WTC11 (cell line): ENCODE results near the gene TFEB.

ENCODE experiments used
- CREB1 ChIP-seq: sonication (generic); formaldehyde crosslinking; IDR thresholded peaks from 2 replicates; pipeline ENCODE4 v1.8.0; 2023; ENCODE audit warnings: mild to moderate bottlenecking, missing genetic modification reagents
- ZBTB21 ChIP-seq: sonication (generic); formaldehyde crosslinking; IDR thresholded peaks from 2 replicates; pipeline ENCODE4 v1.8.1; 2023; ENCODE audit warnings: mild to moderate bottlenecking, missing genetic modification reagents, borderline replicate concordance
- TF ChIP-seq, protein P1 (sequence below): fragments of 200-600 bp; IDR thresholded peaks from 2 replicates; pipeline ENCODE4 v1.8.0; 2022; ENCODE audit warnings: antibody characterized with exemption
- TF ChIP-seq, protein P2 (sequence below): sonication (generic); formaldehyde crosslinking; IDR thresholded peaks from 2 replicates; pipeline ENCODE4 v1.8.1; 2023; ENCODE audit warnings: mild to moderate bottlenecking, missing genetic modification reagents, borderline replicate concordance
- TF ChIP-seq, protein P3 (sequence below): sonication (generic); formaldehyde crosslinking; IDR thresholded peaks from 2 replicates; pipeline ENCODE4 v1.8.0; 2023; ENCODE audit warnings: missing genetic modification reagents, mild to moderate bottlenecking, borderline replicate concordance
- TF ChIP-seq, protein P4 (sequence below): sonication (generic); formaldehyde crosslinking; IDR thresholded peaks from 2 replicates; pipeline ENCODE4 v1.8.0; 2022; ENCODE audit warnings: mild to moderate bottlenecking, missing genetic modification reagents
- TF ChIP-seq, protein P5 (sequence below): fragments of 250-450 bp; sonication (Bioruptor Pico); IDR thresholded peaks from 2 replicates; pipeline ENCODE4 v2.1.2; 2022; ENCODE audit warnings: mild to moderate bottlenecking, moderate library complexity
- TF ChIP-seq, protein P6 (sequence below): sonication (generic); formaldehyde crosslinking; IDR thresholded peaks from 2 replicates; pipeline ENCODE4 v1.8.0; 2022; ENCODE audit warnings: mild to moderate bottlenecking, missing genetic modification reagents

DNA sequence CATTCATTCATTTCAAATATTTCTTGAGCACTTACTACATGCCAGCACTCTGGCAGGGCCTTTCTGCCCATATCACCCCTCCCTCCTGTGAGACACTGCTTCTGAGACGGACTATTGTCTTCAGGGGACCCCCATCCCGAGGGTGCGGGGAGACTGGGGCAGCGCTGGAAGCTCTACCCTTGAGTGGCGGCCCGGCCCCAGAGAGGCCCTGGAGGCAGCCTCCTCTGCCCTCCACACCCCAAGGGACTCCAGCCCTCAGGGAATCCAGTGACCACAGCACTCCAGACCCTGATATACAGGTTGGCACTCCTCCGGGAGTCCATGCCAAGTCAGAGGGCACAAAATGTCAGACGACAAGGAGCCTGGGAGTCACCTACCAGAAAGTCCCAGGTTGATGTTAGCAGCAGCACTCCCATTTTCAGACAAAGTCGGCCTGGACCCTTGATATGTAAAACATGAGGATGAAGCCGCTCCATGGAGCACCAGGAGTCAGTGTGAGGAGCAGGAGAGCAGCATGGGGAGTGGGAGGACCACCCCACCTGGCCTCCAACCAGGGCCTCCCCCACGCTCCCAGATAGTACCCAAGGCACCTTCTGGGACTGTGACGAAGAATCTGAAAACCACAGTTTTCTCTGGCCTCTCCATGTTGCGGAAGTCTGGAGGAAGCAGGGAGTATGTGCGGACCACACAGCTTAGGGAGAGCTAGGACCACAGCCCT lies 20.7 kb downstream of the TFEB start:
- TF ChIP-seq, protein P1, sequence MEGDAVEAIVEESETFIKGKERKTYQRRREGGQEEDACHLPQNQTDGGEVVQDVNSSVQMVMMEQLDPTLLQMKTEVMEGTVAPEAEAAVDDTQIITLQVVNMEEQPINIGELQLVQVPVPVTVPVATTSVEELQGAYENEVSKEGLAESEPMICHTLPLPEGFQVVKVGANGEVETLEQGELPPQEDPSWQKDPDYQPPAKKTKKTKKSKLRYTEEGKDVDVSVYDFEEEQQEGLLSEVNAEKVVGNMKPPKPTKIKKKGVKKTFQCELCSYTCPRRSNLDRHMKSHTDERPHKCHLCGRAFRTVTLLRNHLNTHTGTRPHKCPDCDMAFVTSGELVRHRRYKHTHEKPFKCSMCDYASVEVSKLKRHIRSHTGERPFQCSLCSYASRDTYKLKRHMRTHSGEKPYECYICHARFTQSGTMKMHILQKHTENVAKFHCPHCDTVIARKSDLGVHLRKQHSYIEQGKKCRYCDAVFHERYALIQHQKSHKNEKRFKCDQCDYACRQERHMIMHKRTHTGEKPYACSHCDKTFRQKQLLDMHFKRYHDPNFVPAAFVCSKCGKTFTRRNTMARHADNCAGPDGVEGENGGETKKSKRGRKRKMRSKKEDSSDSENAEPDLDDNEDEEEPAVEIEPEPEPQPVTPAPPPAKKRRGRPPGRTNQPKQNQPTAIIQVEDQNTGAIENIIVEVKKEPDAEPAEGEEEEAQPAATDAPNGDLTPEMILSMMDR: no peak
- TF ChIP-seq, protein P2, sequence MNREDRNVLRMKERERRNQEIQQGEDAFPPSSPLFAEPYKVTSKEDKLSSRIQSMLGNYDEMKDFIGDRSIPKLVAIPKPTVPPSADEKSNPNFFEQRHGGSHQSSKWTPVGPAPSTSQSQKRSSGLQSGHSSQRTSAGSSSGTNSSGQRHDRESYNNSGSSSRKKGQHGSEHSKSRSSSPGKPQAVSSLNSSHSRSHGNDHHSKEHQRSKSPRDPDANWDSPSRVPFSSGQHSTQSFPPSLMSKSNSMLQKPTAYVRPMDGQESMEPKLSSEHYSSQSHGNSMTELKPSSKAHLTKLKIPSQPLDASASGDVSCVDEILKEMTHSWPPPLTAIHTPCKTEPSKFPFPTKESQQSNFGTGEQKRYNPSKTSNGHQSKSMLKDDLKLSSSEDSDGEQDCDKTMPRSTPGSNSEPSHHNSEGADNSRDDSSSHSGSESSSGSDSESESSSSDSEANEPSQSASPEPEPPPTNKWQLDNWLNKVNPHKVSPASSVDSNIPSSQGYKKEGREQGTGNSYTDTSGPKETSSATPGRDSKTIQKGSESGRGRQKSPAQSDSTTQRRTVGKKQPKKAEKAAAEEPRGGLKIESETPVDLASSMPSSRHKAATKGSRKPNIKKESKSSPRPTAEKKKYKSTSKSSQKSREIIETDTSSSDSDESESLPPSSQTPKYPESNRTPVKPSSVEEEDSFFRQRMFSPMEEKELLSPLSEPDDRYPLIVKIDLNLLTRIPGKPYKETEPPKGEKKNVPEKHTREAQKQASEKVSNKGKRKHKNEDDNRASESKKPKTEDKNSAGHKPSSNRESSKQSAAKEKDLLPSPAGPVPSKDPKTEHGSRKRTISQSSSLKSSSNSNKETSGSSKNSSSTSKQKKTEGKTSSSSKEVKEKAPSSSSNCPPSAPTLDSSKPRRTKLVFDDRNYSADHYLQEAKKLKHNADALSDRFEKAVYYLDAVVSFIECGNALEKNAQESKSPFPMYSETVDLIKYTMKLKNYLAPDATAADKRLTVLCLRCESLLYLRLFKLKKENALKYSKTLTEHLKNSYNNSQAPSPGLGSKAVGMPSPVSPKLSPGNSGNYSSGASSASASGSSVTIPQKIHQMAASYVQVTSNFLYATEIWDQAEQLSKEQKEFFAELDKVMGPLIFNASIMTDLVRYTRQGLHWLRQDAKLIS: no peak
- TF ChIP-seq, protein P3, sequence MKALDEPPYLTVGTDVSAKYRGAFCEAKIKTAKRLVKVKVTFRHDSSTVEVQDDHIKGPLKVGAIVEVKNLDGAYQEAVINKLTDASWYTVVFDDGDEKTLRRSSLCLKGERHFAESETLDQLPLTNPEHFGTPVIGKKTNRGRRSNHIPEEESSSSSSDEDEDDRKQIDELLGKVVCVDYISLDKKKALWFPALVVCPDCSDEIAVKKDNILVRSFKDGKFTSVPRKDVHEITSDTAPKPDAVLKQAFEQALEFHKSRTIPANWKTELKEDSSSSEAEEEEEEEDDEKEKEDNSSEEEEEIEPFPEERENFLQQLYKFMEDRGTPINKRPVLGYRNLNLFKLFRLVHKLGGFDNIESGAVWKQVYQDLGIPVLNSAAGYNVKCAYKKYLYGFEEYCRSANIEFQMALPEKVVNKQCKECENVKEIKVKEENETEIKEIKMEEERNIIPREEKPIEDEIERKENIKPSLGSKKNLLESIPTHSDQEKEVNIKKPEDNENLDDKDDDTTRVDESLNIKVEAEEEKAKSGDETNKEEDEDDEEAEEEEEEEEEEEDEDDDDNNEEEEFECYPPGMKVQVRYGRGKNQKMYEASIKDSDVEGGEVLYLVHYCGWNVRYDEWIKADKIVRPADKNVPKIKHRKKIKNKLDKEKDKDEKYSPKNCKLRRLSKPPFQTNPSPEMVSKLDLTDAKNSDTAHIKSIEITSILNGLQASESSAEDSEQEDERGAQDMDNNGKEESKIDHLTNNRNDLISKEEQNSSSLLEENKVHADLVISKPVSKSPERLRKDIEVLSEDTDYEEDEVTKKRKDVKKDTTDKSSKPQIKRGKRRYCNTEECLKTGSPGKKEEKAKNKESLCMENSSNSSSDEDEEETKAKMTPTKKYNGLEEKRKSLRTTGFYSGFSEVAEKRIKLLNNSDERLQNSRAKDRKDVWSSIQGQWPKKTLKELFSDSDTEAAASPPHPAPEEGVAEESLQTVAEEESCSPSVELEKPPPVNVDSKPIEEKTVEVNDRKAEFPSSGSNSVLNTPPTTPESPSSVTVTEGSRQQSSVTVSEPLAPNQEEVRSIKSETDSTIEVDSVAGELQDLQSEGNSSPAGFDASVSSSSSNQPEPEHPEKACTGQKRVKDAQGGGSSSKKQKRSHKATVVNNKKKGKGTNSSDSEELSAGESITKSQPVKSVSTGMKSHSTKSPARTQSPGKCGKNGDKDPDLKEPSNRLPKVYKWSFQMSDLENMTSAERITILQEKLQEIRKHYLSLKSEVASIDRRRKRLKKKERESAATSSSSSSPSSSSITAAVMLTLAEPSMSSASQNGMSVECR: no peak
- no peak for TF ChIP-seq ZBTB21
- TF ChIP-seq, protein P4, sequence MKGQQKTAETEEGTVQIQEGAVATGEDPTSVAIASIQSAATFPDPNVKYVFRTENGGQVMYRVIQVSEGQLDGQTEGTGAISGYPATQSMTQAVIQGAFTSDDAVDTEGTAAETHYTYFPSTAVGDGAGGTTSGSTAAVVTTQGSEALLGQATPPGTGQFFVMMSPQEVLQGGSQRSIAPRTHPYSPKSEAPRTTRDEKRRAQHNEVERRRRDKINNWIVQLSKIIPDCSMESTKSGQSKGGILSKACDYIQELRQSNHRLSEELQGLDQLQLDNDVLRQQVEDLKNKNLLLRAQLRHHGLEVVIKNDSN (CRISPR knock-in tag): no peak
- TF ChIP-seq, protein P5, sequence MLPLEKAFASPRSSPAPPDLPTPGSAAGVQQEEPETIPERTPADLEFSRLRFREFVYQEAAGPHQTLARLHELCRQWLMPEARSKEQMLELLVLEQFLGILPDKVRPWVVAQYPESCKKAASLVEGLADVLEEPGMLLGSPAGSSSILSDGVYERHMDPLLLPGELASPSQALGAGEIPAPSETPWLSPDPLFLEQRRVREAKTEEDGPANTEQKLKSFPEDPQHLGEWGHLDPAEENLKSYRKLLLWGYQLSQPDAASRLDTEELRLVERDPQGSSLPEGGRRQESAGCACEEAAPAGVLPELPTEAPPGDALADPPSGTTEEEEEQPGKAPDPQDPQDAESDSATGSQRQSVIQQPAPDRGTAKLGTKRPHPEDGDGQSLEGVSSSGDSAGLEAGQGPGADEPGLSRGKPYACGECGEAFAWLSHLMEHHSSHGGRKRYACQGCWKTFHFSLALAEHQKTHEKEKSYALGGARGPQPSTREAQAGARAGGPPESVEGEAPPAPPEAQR (CRISPR knock-in tag): no peak
- TF ChIP-seq, protein P6, sequence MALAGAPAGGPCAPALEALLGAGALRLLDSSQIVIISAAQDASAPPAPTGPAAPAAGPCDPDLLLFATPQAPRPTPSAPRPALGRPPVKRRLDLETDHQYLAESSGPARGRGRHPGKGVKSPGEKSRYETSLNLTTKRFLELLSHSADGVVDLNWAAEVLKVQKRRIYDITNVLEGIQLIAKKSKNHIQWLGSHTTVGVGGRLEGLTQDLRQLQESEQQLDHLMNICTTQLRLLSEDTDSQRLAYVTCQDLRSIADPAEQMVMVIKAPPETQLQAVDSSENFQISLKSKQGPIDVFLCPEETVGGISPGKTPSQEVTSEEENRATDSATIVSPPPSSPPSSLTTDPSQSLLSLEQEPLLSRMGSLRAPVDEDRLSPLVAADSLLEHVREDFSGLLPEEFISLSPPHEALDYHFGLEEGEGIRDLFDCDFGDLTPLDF (CRISPR knock-in tag): no peak
- TF ChIP-seq CREB1 (CRISPR knock-in tag): no peak
